SK-N-SH (cell line): ENCODE measurements around the gene NDUFS6. TPM values are rescaled to one million over a fixed set of nuclear protein-coding genes. Genes with fewer than 3 reads are reported as not detected.

Experiments used
- CTCF ChIA-PET: fragments of 300-600, 350-600 bp; formaldehyde crosslinking; extraction: SDS; loops from one replicate; lab custom pipeline; 2021; lab: Yijun Ruan, JAX
- POLR2A ChIA-PET: fragments of 350-600 bp; sonication (Branson Sonifier 250); formaldehyde crosslinking; extraction: SDS; loops from one replicate; lab custom pipeline; 2020; ENCODE audit warnings: antibody characterized with exemption, inconsistent platforms; lab: Yijun Ruan, JAX
- DNase-seq: peaks from one replicate; pipeline ENCODE4 v3.0.0; 2012
- H2AFZ ChIP-seq: fragments of 200-600 bp; sonication (generic); 2 replicates; pipeline ENCODE4 v1.8.1; 2016; ENCODE audit warnings: antibody characterized with exemption, mild to moderate bottlenecking, low read depth
- H3F3A ChIP-seq: fragments of 200-600 bp; sonication (generic); replicated peaks from 2 replicates; pipeline ENCODE3; 2016; ENCODE audit warnings: antibody characterized with exemption, mild to moderate bottlenecking; ENCODE audit not compliant: insufficient read depth
- H3K27ac ChIP-seq, 2 experiments: fragments of 200-500 bp in 1 of 2; fragments of 200-600 bp in 1 of 2; sonication (Bioruptor generic) in 1 of 2; sonication (generic), shearing (Covaris generic) in 1 of 2; 2 replicates each; pipeline versions ENCODE4 v1.5.1 to v1.6.1; 2014 to 2016; ENCODE audit warnings: low read depth in 2 of 2, inconsistent platforms in 1 of 2, low read length in 1 of 2, mild to moderate bottlenecking in 1 of 2, mixed read lengths in 1 of 2
- H3K27me3 ChIP-seq: fragments of 200-600 bp; sonication (generic), shearing (Covaris generic); 2 replicates; pipeline ENCODE4 v1.6.1; 2016; ENCODE audit warnings: mixed run types; ENCODE audit not compliant: insufficient read depth
- H3K36me3 ChIP-seq, 2 experiments: fragments of 200-500 bp in 1 of 2; fragments of 200-600 bp in 1 of 2; sonication (Bioruptor generic) in 1 of 2; sonication (generic) in 1 of 2; replicated peaks in 1 of 2; 2 replicates each; pipeline versions ENCODE3 to v1.5.1; 2014 to 2016; ENCODE audit warnings: low read length in 1 of 2, mild to moderate bottlenecking in 1 of 2; ENCODE audit not compliant: insufficient read depth in 2 of 2, control insufficient read depth in 1 of 2
- H3K4me1 ChIP-seq, 2 experiments: fragments of 200-500 bp in 1 of 2; fragments of 200-600 bp in 1 of 2; sonication (Bioruptor generic) in 1 of 2; sonication (generic), shearing (Covaris generic) in 1 of 2; 2 replicates each; pipeline versions ENCODE4 v1.5.1 to v1.6.1; 2014 to 2016; ENCODE audit warnings: low read depth in 1 of 2, low read length in 1 of 2, mixed run types in 1 of 2; ENCODE audit not compliant: insufficient read depth in 2 of 2, control insufficient read depth in 1 of 2
- H3K4me2 ChIP-seq: fragments of 200-600 bp; sonication (generic), shearing (Covaris generic); 2 replicates; pipeline ENCODE4 v1.6.1; 2017; ENCODE audit warnings: mixed run types
- H3K4me3 ChIP-seq, 2 experiments: fragments of 200-500 bp in 1 of 2; fragments of 200-600 bp in 1 of 2; sonication (Bioruptor generic) in 1 of 2; sonication (generic), shearing (Covaris generic) in 1 of 2; 2 replicates each; pipeline versions ENCODE4 v1.5.1 to v1.8.1; 2014 to 2016; ENCODE audit warnings: low read depth in 2 of 2, inconsistent platforms in 1 of 2, low read length in 1 of 2, mild to moderate bottlenecking in 1 of 2, mixed read lengths in 1 of 2, moderate library complexity in 1 of 2
- H3K79me2 ChIP-seq: fragments of 200-600 bp; sonication (generic); 2 replicates; pipeline ENCODE4 v1.8.1; 2017; ENCODE audit warnings: mild to moderate bottlenecking; ENCODE audit not compliant: insufficient read depth
- H3K9ac ChIP-seq: fragments of 200-600 bp; sonication (generic); 2 replicates; pipeline ENCODE4 v1.6.1; 2017; ENCODE audit warnings: mixed run types
- H3K9me2 ChIP-seq: fragments of 200-600 bp; sonication (generic); 2 replicates; pipeline ENCODE4 v1.6.1; 2017; ENCODE audit warnings: mixed run types
- H3K9me3 ChIP-seq: fragments of 200-600 bp; sonication (generic); 2 replicates; pipeline ENCODE4 v1.6.1; 2017; ENCODE audit warnings: mixed run types, mild to moderate bottlenecking, moderate library complexity
- H4K20me1 ChIP-seq: fragments of 200-600 bp; sonication (generic); 2 replicates; pipeline ENCODE4 v1.6.1; 2017; ENCODE audit warnings: mild to moderate bottlenecking, mixed run types; ENCODE audit not compliant: insufficient read depth
- CHD2 ChIP-seq: fragments of 150-350 bp; IDR thresholded peaks from 2 replicates; pipeline ENCODE4 v1.6.1; 2018; ENCODE audit warnings: low read length; ENCODE audit not compliant: partially characterized antibody
- FOSL2 ChIP-seq: IDR thresholded peaks from 2 replicates; pipeline ENCODE4 v1.4.0; 2012; ENCODE audit warnings: low read depth, mild to moderate bottlenecking, moderate library complexity, borderline replicate concordance
- FOXM1 ChIP-seq: IDR thresholded peaks from 2 replicates; pipeline ENCODE4 v1.4.0; 2012; ENCODE audit warnings: low read depth, mild to moderate bottlenecking
- GABPA ChIP-seq: IDR thresholded peaks from 2 replicates; pipeline ENCODE4 v1.4.0; 2012; ENCODE audit warnings: low read depth, mild to moderate bottlenecking
- GATA2 ChIP-seq: sonication (generic); formaldehyde crosslinking; IDR thresholded peaks from 2 replicates; pipeline ENCODE4 v1.5.0; 2020; ENCODE audit warnings: mild to moderate bottlenecking, missing genetic modification reagents
- JUND ChIP-seq: IDR thresholded peaks from 2 replicates; pipeline ENCODE4 v1.4.0; 2012
- MXI1 ChIP-seq: IDR thresholded peaks from 2 replicates; pipeline ENCODE4 v1.6.1; 2012; ENCODE audit warnings: mild to moderate bottlenecking, low read depth, low read length, improper control_type of control experiment
- POLR2AphosphoS5 ChIP-seq: IDR thresholded peaks from 2 replicates; pipeline ENCODE4 v1.6.1; 2012; ENCODE audit warnings: low read depth, low read length
- RCOR1 ChIP-seq: fragments of 150-350 bp; IDR thresholded peaks from 2 replicates; pipeline ENCODE4 v1.6.1; 2017; ENCODE audit warnings: antibody characterized with exemption, low read length
- RFX5 ChIP-seq: IDR thresholded peaks from 2 replicates; pipeline ENCODE4 v1.6.1; 2012; ENCODE audit warnings: mild to moderate bottlenecking, improper control_type of control experiment, low read length
- YY1 ChIP-seq: IDR thresholded peaks from 2 replicates; pipeline ENCODE4 v1.4.0; 2012; ENCODE audit warnings: low read depth, mild to moderate bottlenecking
- WGBS: methylation state at CpG from one replicate; pipeline ENCODE4 v1.1.6; 2017; ENCODE audit warnings: low lambda C conversion rate; 5-methylcytosine and 5-hydroxymethylcytosine counted together
- polyA plus RNA-seq, 3 experiments: library from polyadenylated mRNA; depleted of rRNA; stranded (reverse); fragments of >200 nt; gene quantifications; 2 replicates each; pipeline ENCODE4 v1.2.3, GENCODE V29; 2012
- TF ChIP-seq, protein P1 (sequence below): IDR thresholded peaks from 2 replicates; pipeline ENCODE4 v1.4.0; 2012; ENCODE audit warnings: low read depth, borderline replicate concordance
- TF ChIP-seq, protein P2 (sequence below): IDR thresholded peaks from 2 replicates; pipeline ENCODE4 v1.6.1; 2012; ENCODE audit warnings: mild to moderate bottlenecking, low read depth, low read length, moderate library complexity
- TF ChIP-seq, protein P3 (sequence below): fragments of 150-350 bp; IDR thresholded peaks from 2 replicates; pipeline ENCODE4 v1.6.1; 2017; ENCODE audit warnings: antibody characterized with exemption, low read length, low read depth, borderline replicate concordance

Gene NDUFS6
- polyA plus RNA-seq, 1 of the 3 experiments (the other 2 are of a cell fraction), result 316 TPM

DNA sequence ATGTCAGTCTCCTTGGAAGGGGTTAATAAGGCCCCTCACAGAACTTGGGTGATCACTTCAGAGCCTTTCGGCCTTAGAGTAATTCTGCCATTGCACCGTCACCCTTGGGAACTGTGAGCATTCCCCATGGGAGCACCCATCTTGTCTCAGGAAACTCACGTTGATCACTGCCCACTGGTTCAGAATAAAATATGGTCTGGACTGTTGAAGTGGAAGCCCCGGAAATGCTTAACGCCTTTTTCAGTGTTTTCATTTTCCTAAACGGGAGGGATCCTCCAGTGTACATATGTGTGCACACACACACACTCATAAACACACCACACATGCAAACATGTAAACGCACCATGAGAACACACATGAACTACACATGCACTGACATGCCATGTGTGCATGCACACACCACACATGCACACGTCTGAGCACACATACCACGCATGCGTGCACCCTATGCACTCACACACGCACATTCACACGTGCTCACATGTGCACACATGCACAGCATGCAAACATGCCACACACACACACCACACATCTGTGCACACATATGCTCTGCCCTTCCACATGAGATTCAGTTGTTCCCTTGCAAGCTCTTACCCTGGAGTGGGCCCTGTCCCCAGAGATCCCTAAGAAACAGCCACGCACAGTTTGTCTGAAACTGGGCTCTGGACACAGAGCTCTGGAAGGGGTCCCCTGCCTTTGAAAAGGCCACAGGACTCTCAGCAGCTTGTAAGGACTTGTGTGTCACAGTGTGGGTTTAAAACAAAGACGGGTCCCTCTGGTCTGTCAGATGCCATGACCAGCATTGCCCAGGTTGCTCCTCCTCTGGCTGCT is 18.6 kb upstream of the NDUFS6 start:
- Histone ChIP-seq H2AFZ (no peak overlapping the region), H3K4me3 (no peak overlapping the region), H4K20me1 (no peaks in the 10 kb centered on the region), H3K27ac (no peak overlapping the region), H3K79me2 (no peaks in the 10 kb centered on the region), H3K9me3 (no peaks in the 10 kb centered on the region), H3F3A (no peaks in the 10 kb centered on the region), H3K4me1 (no peaks in the 10 kb centered on the region), H3K4me2 (no peak overlapping the region), H3K9ac (no peak overlapping the region), H3K36me3 (no peaks in the 10 kb centered on the region), H3K9me2 (no peaks in the 10 kb centered on the region), H3K27me3 (peaks cover 55% of the 10 kb centered on the region)
- DNase-seq, result no peak
- ChIA-PET POLR2A (no interaction called here), CTCF (no interaction called here)
- TF ChIP-seq, protein P1, sequence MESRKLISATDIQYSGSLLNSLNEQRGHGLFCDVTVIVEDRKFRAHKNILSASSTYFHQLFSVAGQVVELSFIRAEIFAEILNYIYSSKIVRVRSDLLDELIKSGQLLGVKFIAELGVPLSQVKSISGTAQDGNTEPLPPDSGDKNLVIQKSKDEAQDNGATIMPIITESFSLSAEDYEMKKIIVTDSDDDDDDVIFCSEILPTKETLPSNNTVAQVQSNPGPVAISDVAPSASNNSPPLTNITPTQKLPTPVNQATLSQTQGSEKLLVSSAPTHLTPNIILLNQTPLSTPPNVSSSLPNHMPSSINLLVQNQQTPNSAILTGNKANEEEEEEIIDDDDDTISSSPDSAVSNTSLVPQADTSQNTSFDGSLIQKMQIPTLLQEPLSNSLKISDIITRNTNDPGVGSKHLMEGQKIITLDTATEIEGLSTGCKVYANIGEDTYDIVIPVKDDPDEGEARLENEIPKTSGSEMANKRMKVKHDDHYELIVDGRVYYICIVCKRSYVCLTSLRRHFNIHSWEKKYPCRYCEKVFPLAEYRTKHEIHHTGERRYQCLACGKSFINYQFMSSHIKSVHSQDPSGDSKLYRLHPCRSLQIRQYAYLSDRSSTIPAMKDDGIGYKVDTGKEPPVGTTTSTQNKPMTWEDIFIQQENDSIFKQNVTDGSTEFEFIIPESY, result no peak
- no peak for TF ChIP-seq JUND
- TF ChIP-seq, protein P2, sequence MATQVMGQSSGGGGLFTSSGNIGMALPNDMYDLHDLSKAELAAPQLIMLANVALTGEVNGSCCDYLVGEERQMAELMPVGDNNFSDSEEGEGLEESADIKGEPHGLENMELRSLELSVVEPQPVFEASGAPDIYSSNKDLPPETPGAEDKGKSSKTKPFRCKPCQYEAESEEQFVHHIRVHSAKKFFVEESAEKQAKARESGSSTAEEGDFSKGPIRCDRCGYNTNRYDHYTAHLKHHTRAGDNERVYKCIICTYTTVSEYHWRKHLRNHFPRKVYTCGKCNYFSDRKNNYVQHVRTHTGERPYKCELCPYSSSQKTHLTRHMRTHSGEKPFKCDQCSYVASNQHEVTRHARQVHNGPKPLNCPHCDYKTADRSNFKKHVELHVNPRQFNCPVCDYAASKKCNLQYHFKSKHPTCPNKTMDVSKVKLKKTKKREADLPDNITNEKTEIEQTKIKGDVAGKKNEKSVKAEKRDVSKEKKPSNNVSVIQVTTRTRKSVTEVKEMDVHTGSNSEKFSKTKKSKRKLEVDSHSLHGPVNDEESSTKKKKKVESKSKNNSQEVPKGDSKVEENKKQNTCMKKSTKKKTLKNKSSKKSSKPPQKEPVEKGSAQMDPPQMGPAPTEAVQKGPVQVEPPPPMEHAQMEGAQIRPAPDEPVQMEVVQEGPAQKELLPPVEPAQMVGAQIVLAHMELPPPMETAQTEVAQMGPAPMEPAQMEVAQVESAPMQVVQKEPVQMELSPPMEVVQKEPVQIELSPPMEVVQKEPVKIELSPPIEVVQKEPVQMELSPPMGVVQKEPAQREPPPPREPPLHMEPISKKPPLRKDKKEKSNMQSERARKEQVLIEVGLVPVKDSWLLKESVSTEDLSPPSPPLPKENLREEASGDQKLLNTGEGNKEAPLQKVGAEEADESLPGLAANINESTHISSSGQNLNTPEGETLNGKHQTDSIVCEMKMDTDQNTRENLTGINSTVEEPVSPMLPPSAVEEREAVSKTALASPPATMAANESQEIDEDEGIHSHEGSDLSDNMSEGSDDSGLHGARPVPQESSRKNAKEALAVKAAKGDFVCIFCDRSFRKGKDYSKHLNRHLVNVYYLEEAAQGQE, result no peak
- TF ChIP-seq FOSL2, result no peak
- TF ChIP-seq YY1, result no peak
- no peak for TF ChIP-seq RCOR1
- 41% methylated on average over 13 of the region's 14 CpGs for WGBS

DNA sequence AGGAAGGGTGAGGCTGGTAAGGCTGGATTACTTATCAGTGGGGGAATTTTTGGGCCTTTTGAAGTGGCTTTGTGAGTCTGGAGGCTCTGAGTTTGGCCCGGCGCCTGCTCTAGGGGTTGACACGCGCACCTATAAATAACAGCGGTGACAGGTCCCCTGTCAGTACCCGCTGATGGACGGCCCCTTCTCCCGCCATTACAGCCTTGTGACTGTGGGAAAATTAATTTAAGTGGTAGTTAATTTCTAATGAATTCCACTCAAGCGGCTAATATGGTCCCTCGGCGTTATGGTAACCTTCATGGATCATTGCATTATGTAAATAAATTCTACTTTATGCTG is 18.0 kb upstream of the NDUFS6 start:
- Histone ChIP-seq H3K4me2 (no peak overlapping the region), H3K4me3 (no peak overlapping the region), H3K9ac (no peak overlapping the region), H3K79me2 (no peaks in the 10 kb centered on the region), H4K20me1 (no peaks in the 10 kb centered on the region), H3K27ac (no peak overlapping the region), H3K9me3 (no peaks in the 10 kb centered on the region), H2AFZ (no peak overlapping the region), H3K4me1 (no peaks in the 10 kb centered on the region), H3K9me2 (no peaks in the 10 kb centered on the region), H3F3A (no peaks in the 10 kb centered on the region), H3K27me3 (peaks cover 49% of the 10 kb centered on the region), H3K36me3 (no peaks in the 10 kb centered on the region)
- WGBS, result 29% methylated on average over 11 of the region's 11 CpGs
- ChIA-PET CTCF (no interaction called here), POLR2A (no interaction called here)
- no peak for DNase-seq
- no peak for TF ChIP-seq POLR2AphosphoS5
- no peak for TF ChIP-seq MXI1
- TF ChIP-seq GATA2 (CRISPR knock-in tag), result no peak
- TF ChIP-seq JUND, result no peak
- no peak for TF ChIP-seq FOXM1
- no peak for TF ChIP-seq CHD2
- TF ChIP-seq, protein P2, result no peak
- no peak for TF ChIP-seq RFX5
- no peak for TF ChIP-seq GABPA
- TF ChIP-seq, protein P3, sequence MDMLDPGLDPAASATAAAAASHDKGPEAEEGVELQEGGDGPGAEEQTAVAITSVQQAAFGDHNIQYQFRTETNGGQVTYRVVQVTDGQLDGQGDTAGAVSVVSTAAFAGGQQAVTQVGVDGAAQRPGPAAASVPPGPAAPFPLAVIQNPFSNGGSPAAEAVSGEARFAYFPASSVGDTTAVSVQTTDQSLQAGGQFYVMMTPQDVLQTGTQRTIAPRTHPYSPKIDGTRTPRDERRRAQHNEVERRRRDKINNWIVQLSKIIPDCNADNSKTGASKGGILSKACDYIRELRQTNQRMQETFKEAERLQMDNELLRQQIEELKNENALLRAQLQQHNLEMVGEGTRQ, result no peak
- TF ChIP-seq YY1, result no peak
